Middle frontal gyrus (tissue), 1 donor: ENCODE measurements around the gene PDE4D.
"Not testable (repeated sequence)": the region's sequence is repeated elsewhere in the genome, so short reads cannot be mapped to it uniquely, and the experiment has no call there.

Experiments
- DNase-seq: peaks from one replicate; pipeline ENCODE4 v3.0.0-alpha.2; 2015; ENCODE audit warnings: low spot score; ENCODE audit errors: extremely low spot score

Gene PDE4D

GRCh38 chr5:59380350-59380951 lies 513.1 kb downstream of the PDE4D start:
- peak; percentile 40 for DNase-seq

GRCh38 chr5:59374036-59374435 lies 519.5 kb downstream of the PDE4D start:
- DNase-seq = not testable (repeated sequence)

- DNase-seq = no peak
These were observed 521.9 kb downstream of the PDE4D start for GRCh38 chr5:59371525-59372127.

GRCh38 chr5:59368951-59369350 lies 524.6 kb downstream of the PDE4D start:
- no peak for DNase-seq

- peak; percentile 43 for DNase-seq
These were observed 525.6 kb downstream of the PDE4D start for GRCh38 chr5:59367791-59368394.

- no peak for DNase-seq
These were observed 526.7 kb downstream of the PDE4D start for GRCh38 chr5:59366784-59367183.

- no peak for DNase-seq
These were observed 531.1 kb downstream of the PDE4D start for GRCh38 chr5:59362438-59362837.

GRCh38 chr5:59361454-59361853 lies 532.1 kb downstream of the PDE4D start:
- no peak for DNase-seq

- DNase-seq = no peak
These were observed 533.4 kb downstream of the PDE4D start for GRCh38 chr5:59360130-59360555.

- no peak for DNase-seq
These were observed 535.3 kb downstream of the PDE4D start for GRCh38 chr5:59358005-59358861.

GRCh38 chr5:59357381-59357977 lies 536.0 kb downstream of the PDE4D start:
- no peak for DNase-seq

GRCh38 chr5:59356813-59357380 lies 536.6 kb downstream of the PDE4D start:
- DNase-seq = no peak

- DNase-seq = no peak
These were observed 538.7 kb downstream of the PDE4D start for GRCh38 chr5:59354811-59355210.

GRCh38 chr5:59354274-59354673 lies 539.3 kb downstream of the PDE4D start:
- no peak for DNase-seq

GRCh38 chr5:59351076-59351794 lies 542.3 kb downstream of the PDE4D start:
- DNase-seq = no peak

GRCh38 chr5:59348189-59348588 lies 545.3 kb downstream of the PDE4D start:
- no peak for DNase-seq

- DNase-seq = no peak
These were observed 546.5 kb downstream of the PDE4D start for GRCh38 chr5:59346982-59347381.

GRCh38 chr5:59346514-59346913 lies 547.0 kb downstream of the PDE4D start:
- DNase-seq = no peak

- no peak for DNase-seq
These were observed 551.3 kb downstream of the PDE4D start for GRCh38 chr5:59342181-59342580.

GRCh38 chr5:59341760-59342159 lies 551.8 kb downstream of the PDE4D start:
- DNase-seq = no peak

GRCh38 chr5:59341155-59341554 lies 552.4 kb downstream of the PDE4D start:
- DNase-seq = no peak
